H1 (cell line): Measurements from ENCODE around the gene LGALS9. TPM values are rescaled to one million over a fixed set of nuclear protein-coding genes. Genes with fewer than 3 reads are reported as not detected.

Source experiments
- CTCF ChIA-PET: fragments of 300-600 bp; sonication (Branson Sonifier 250); formaldehyde crosslinking; loops from one replicate; lab custom pipeline; 2021; ENCODE audit not compliant: partially characterized antibody; lab: Charles Lee
- POLR2A ChIA-PET: fragments of 300-600 bp; sonication (Branson Sonifier 250); formaldehyde crosslinking; loops from one replicate; lab custom pipeline; 2021; ENCODE audit warnings: inconsistent platforms; ENCODE audit not compliant: partially characterized antibody; lab: Charles Lee
- DNase-seq, 2 experiments: peaks; one replicate each; pipeline versions ENCODE4 v3.0.0 to v3.0.0-alpha.2; 2010 to 2022; ENCODE audit warnings: low spot score in 2 of 2, low read depth in 1 of 2, mixed read lengths in 1 of 2
- FAIRE-seq: peaks from 2 replicates; lab custom pipeline; 2011; peaks lifted over from hg19 to GRCh38; lab: Jason Lieb, UNC
- H2AFZ ChIP-seq: 2 replicates; pipeline ENCODE4 v1.8.1; 2012; ENCODE audit warnings: low read length, inconsistent platforms
- H2AK5ac ChIP-seq: 2 replicates; pipeline ENCODE4 v1.6.1; 2013; ENCODE audit warnings: low read depth, low read length
- H2BK120ac ChIP-seq: replicated peaks from 2 replicates; pipeline ENCODE3; 2013; ENCODE audit warnings: low read depth, low read length, inconsistent platforms
- H2BK12ac ChIP-seq: 2 replicates; pipeline ENCODE4 v1.6.1; 2013; ENCODE audit warnings: low read depth, low read length
- H2BK15ac ChIP-seq: 2 replicates; pipeline ENCODE4 v1.6.1; 2013; ENCODE audit warnings: low read length
- H2BK20ac ChIP-seq: 2 replicates; pipeline ENCODE4 v1.6.1; 2013; ENCODE audit warnings: low read length
- H2BK5ac ChIP-seq: 2 replicates; pipeline ENCODE4 v1.6.1; 2013; ENCODE audit warnings: low read depth, low read length
- H3K14ac ChIP-seq: 2 replicates; pipeline ENCODE4 v1.6.1; 2013; ENCODE audit warnings: inconsistent platforms; ENCODE audit not compliant: insufficient read length
- H3K18ac ChIP-seq: 2 replicates; pipeline ENCODE4 v1.6.1; 2013; ENCODE audit warnings: low read length; ENCODE audit errors: extremely low read depth
- H3K23ac ChIP-seq: 2 replicates; pipeline ENCODE4 v1.6.1; 2013; ENCODE audit warnings: inconsistent platforms; ENCODE audit not compliant: insufficient read length
- H3K23me2 ChIP-seq: 2 replicates; pipeline ENCODE4 v1.6.1; 2013; ENCODE audit warnings: low read depth, low read length
- H3K27ac ChIP-seq: 2 replicates; pipeline ENCODE4 v1.6.1; 2011; ENCODE audit warnings: low read depth, low read length, inconsistent platforms
- H3K27me3 ChIP-seq, 4 experiments: replicated peaks in 1 of 4; 1 replicate in 1 of 4; 2 replicates in 3 of 4; pipeline versions ENCODE4 v1.6.1 to v1.8.1; 2011 to 2013; ENCODE audit warnings: low read length in 3 of 4, mild to moderate bottlenecking in 3 of 4, inconsistent platforms in 2 of 4, mixed read lengths in 2 of 4, moderate library complexity in 1 of 4; ENCODE audit not compliant: control insufficient read depth in 3 of 4, insufficient read depth in 3 of 4; ENCODE audit errors: extremely low read depth in 1 of 4
- H3K36me3 ChIP-seq, 4 experiments: 2 replicates each; pipeline versions ENCODE4 v1.6.1 to v1.8.1; 2011 to 2013; ENCODE audit warnings: mild to moderate bottlenecking in 4 of 4, low read length in 3 of 4, moderate library complexity in 2 of 4, control low read depth in 1 of 4, inconsistent platforms in 1 of 4; ENCODE audit not compliant: insufficient read depth in 4 of 4, control insufficient read depth in 2 of 4
- H3K4ac ChIP-seq: replicated peaks from 2 replicates; pipeline ENCODE3; 2013; ENCODE audit warnings: low read length, low read depth, mixed read lengths, inconsistent platforms; ENCODE audit not compliant: insufficient read length
- H3K4me1 ChIP-seq, 4 experiments: replicated peaks in 1 of 4; 1 replicate in 1 of 4; 2 replicates in 3 of 4; pipeline versions ENCODE4 v1.6.1 to v1.8.1; 2011 to 2013; ENCODE audit warnings: low read length in 3 of 4, inconsistent platforms in 2 of 4, mixed read lengths in 1 of 4; ENCODE audit not compliant: insufficient read depth in 4 of 4, control insufficient read depth in 3 of 4
- H3K4me2 ChIP-seq, 2 experiments: 2 replicates each; pipeline versions ENCODE4 v1.6.1 to v1.8.1; 2011 to 2013; ENCODE audit warnings: low read depth in 2 of 2, low read length in 2 of 2, control low read depth in 1 of 2, inconsistent platforms in 1 of 2, mild to moderate bottlenecking in 1 of 2; ENCODE audit not compliant: insufficient read depth in 1 of 2
- H3K4me3 ChIP-seq, 4 experiments: fragments of 200-600, 300-600 bp in 1 of 4; sonication (generic), shearing (Covaris generic), sonication (Bioruptor Twin) in 1 of 4; 2 replicates each; pipeline versions ENCODE4 v1.5.1 to v1.8.1; 2011 to 2016; ENCODE audit warnings: low read length in 4 of 4, low read depth in 3 of 4, control low read depth in 2 of 4, inconsistent platforms in 2 of 4, mild to moderate bottlenecking in 2 of 4, mixed read lengths in 1 of 4, moderate library complexity in 1 of 4; ENCODE audit not compliant: insufficient read depth in 2 of 4; ENCODE audit errors: extremely low read depth in 1 of 4
- H3K56ac ChIP-seq: replicated peaks from 2 replicates; pipeline ENCODE3; 2013; ENCODE audit warnings: low read depth, mild to moderate bottlenecking, mixed read lengths, low read length, inconsistent platforms; ENCODE audit not compliant: insufficient read length
- H3K79me1 ChIP-seq: 2 replicates; pipeline ENCODE4 v1.6.1; 2013; ENCODE audit warnings: low read depth, low read length, control low read depth
- H3K79me2 ChIP-seq, 2 experiments: 2 replicates each; pipeline versions ENCODE4 v1.6.1 to v1.8.1; 2012 to 2013; ENCODE audit warnings: low read length in 2 of 2, mild to moderate bottlenecking in 2 of 2, inconsistent platforms in 1 of 2; ENCODE audit not compliant: insufficient read depth in 2 of 2, control insufficient read depth in 1 of 2
- H3K9ac ChIP-seq, 4 experiments: replicated peaks in 1 of 4; 1 replicate in 1 of 4; 2 replicates in 3 of 4; pipeline versions ENCODE4 v1.6.1 to v1.8.1; 2011 to 2013; ENCODE audit warnings: low read depth in 3 of 4, low read length in 3 of 4, control low read depth in 2 of 4, mild to moderate bottlenecking in 2 of 4, moderate library complexity in 2 of 4, inconsistent platforms in 1 of 4; ENCODE audit errors: extremely low read depth in 1 of 4
- H3K9me3 ChIP-seq, 2 experiments: 2 replicates each; pipeline versions ENCODE4 v1.6.1 to v1.8.1; 2012 to 2013; ENCODE audit warnings: mild to moderate bottlenecking in 2 of 2, moderate library complexity in 2 of 2, control low read depth in 1 of 2, inconsistent platforms in 1 of 2, low read depth in 1 of 2, low read length in 1 of 2, mixed read lengths in 1 of 2; ENCODE audit not compliant: insufficient read depth in 2 of 2
- H4K20me1 ChIP-seq, 2 experiments: replicated peaks in 1 of 2; 2 replicates each; pipeline versions ENCODE3 to v1.8.1; 2011 to 2013; ENCODE audit warnings: inconsistent platforms in 2 of 2, low read length in 2 of 2, mild to moderate bottlenecking in 1 of 2; ENCODE audit not compliant: insufficient read depth in 2 of 2, control insufficient read depth in 1 of 2
- H4K5ac ChIP-seq: 2 replicates; pipeline ENCODE4 v1.6.1; 2013; ENCODE audit warnings: low read length, low read depth, mixed read lengths, inconsistent platforms; ENCODE audit not compliant: insufficient read length
- H4K8ac ChIP-seq: 2 replicates; pipeline ENCODE4 v1.8.0; 2013; ENCODE audit warnings: mild to moderate bottlenecking, moderate library complexity, low read length, inconsistent platforms; ENCODE audit not compliant: insufficient read depth; ENCODE audit errors: extremely low read depth
- H4K91ac ChIP-seq: replicated peaks from 2 replicates; pipeline ENCODE3; 2013; ENCODE audit warnings: low read length, mixed read lengths, inconsistent platforms; ENCODE audit not compliant: insufficient read length
- BCL11A ChIP-seq, 2 experiments: IDR thresholded peaks; one replicate each; pipeline ENCODE4 v1.6.1; 2011; ENCODE audit warnings: low read depth in 2 of 2, low read length in 2 of 2, mild to moderate bottlenecking in 2 of 2
- CBX5 ChIP-seq: fragments of 300-800, 300-1000 bp; sonication (generic); IDR thresholded peaks from 2 replicates; pipeline ENCODE4 v1.7.1; 2016; ENCODE audit warnings: antibody characterized with exemption, low read length, low read depth
- KDM5A ChIP-seq: fragments of 200-600 bp; IDR thresholded peaks from 2 replicates; pipeline ENCODE4 v1.7.1; 2012; ENCODE audit warnings: mild to moderate bottlenecking, low read length, inconsistent platforms, mixed read lengths
- MAFK ChIP-seq: IDR thresholded peaks from 2 replicates; pipeline ENCODE4 v1.6.1; 2012; ENCODE audit warnings: low read depth, mild to moderate bottlenecking, improper control_type of control experiment, low read length
- RFX5 ChIP-seq: IDR thresholded peaks from 2 replicates; pipeline ENCODE4 v1.6.1; 2011; ENCODE audit warnings: low read depth, low read length, improper control_type of control experiment, borderline replicate concordance
- RNF2 ChIP-seq: fragments of 200-900, 300-1000 bp; sonication (generic); IDR thresholded peaks from 2 replicates; pipeline ENCODE4 v1.7.1; 2016; ENCODE audit warnings: borderline replicate concordance, low read depth, mild to moderate bottlenecking, antibody characterized with exemption, low read length; ENCODE audit not compliant: poor library complexity, severe bottlenecking; ENCODE audit errors: missing control alignments
- SIX5 ChIP-seq: IDR thresholded peaks from 2 replicates; pipeline ENCODE4 v1.6.1; 2011; ENCODE audit warnings: mild to moderate bottlenecking, low read depth, low read length
- TEAD4 ChIP-seq: IDR thresholded peaks from 2 replicates; pipeline ENCODE4 v1.6.1; 2012; ENCODE audit warnings: low read depth, low read length, inconsistent platforms, mixed read lengths
- WGBS, 2 experiments: shearing (Covaris generic) in 1 of 2; methylation state at CpG; one replicate each; pipeline versions ENCODE4 v1.1.6 to v1.1.7; 2013 to 2015; ENCODE audit warnings: low lambda C conversion rate in 2 of 2, mixed read lengths in 2 of 2, inconsistent platforms in 1 of 2, low coverage in 1 of 2, missing lambda C conversion rate in 1 of 2; ENCODE audit not compliant: insufficient replicate concordance in 2 of 2, insufficient coverage in 1 of 2, insufficient read length in 1 of 2; ENCODE audit errors: extremely low coverage in 1 of 2, missing lambda C conversion rate in 1 of 2; 5-methylcytosine and 5-hydroxymethylcytosine counted together
- polyA plus RNA-seq, 7 experiments: library from polyadenylated mRNA; depleted of rRNA in 3 of 7; stranded (reverse) in 5 of 7; unstranded in 2 of 7; fragments of >200 nt in 5 of 7; fragments of 200-250 nt in 2 of 7; gene quantifications; 1 replicate in 5 of 7; 2 replicates in 1 of 7; 4 replicates in 1 of 7; pipeline versions ENCODE4 v1.2.1 to v1.2.3, GENCODE V29; 2011 to 2013; ENCODE audit warnings: missing spikeins in 2 of 7, mixed read lengths in 2 of 7
- total RNA-seq: library from RNA; stranded (reverse); fragmentation: NEBNext Ultra II Directional; extraction: Animal tissue kit (Norgen Biotek cat#: 25700); gene quantifications from 2 replicates; pipeline ENCODE4 v1.2.1, GENCODE V29; 2021
- TF ChIP-seq, protein P1 (sequence below): IDR thresholded peaks from 2 replicates; pipeline ENCODE4 v1.6.1; 2011; ENCODE audit warnings: low read length, improper control_type of control experiment

LGALS9 gene
- total and polyA plus RNA-seq, 2 of the 8 experiments (the other 6 are each of a cell fraction or from before 2014, with no cell fraction given): 0.95 to 1.7 TPM

DNA sequence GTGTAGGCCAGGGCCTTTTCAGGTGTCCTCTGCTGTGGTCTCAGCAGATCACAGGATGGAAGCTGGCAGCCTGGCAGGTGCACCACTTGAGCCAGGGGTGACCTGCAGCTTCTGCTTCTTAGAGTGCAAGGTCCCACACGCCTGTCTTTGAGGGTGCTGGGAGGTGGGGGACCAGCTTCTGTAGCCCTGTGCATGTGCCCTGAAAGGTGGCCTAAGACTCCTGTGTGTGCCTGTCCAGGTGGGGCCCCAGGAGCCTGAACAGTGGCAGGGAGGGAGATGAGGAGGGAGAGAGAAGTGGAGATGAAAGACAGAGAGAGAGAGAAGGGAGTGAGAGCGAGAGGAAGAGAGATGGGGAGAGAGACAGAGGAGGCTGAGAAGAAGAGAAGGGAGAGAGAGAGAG lies 46.2 kb downstream of the LGALS9 start:
- Histone ChIP-seq H3K9me3 (no peaks in the 10 kb centered on the region), H4K91ac (no peak overlapping the region), H3K9ac (no peak overlapping the region), H3K27me3 (no peaks in the 10 kb centered on the region), H3K36me3 (no peaks in the 10 kb centered on the region), H2BK120ac (no peak overlapping the region), H4K20me1 (no peaks in the 10 kb centered on the region), H3K23me2 (no peaks in the 10 kb centered on the region), H3K79me1 (no peaks in the 10 kb centered on the region), H2BK5ac (no peak overlapping the region), H2BK12ac (no peak overlapping the region), H3K4me2 (no peak overlapping the region), H3K56ac (no peak overlapping the region), H3K23ac (no peak overlapping the region), H3K14ac (no peak overlapping the region), H3K4ac (no peak overlapping the region), H3K27ac (no peak overlapping the region), H2AK5ac (no peak overlapping the region), H3K4me3 (no peak overlapping the region), H3K4me1 (no peaks in the 10 kb centered on the region; a peak in 1 of 7 replicates), H3K18ac (no peak overlapping the region), H3K79me2 (no peaks in the 10 kb centered on the region), H4K8ac (no peak overlapping the region), H2BK20ac (no peak overlapping the region), H2BK15ac (no peak overlapping the region), H2AFZ (no peak overlapping the region), H4K5ac (no peak overlapping the region)
- CTCF ChIA-PET: interaction anchor here (4.3 kb wide), 1 partner anchor 22 kb away, joined by 20 read pairs; no protein-coding TSS in a partner anchor
- 88% methylated on average over 2 of the region's 2 CpGs; no CpG with 5 or more reads in 1 of the 2 experiments for WGBS, 2 experiments
- no peak for DNase-seq
- no peak for FAIRE-seq
- no peak for TF ChIP-seq BCL11A (IDR thresholded peaks at IDR 0.05; ENCODE audit: low read depth in 2 of 2, low read length in 2 of 2)
- no peak for TF ChIP-seq RFX5
- TF ChIP-seq RNF2: no peak
- TF ChIP-seq KDM5A: no peak
- no peak for TF ChIP-seq CBX5
- no peak for TF ChIP-seq TEAD4
- TF ChIP-seq MAFK: no peak
- no peak for TF ChIP-seq SIX5
- TF ChIP-seq, protein P1, sequence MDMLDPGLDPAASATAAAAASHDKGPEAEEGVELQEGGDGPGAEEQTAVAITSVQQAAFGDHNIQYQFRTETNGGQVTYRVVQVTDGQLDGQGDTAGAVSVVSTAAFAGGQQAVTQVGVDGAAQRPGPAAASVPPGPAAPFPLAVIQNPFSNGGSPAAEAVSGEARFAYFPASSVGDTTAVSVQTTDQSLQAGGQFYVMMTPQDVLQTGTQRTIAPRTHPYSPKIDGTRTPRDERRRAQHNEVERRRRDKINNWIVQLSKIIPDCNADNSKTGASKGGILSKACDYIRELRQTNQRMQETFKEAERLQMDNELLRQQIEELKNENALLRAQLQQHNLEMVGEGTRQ: no peak
- POLR2A ChIA-PET: no interaction called here
